IMR-90 (cell line): ENCODE measurements around the gene FSTL5. TPM values are rescaled to one million over a fixed set of nuclear protein-coding genes. Genes with fewer than 3 reads are reported as not detected.

Experiments
- ATAC-seq: fragments of 200-7000 bp; cut with Tn5 transposase; 2 replicates; pipeline ENCODE4 v1.9.1; 2020; ENCODE audit warnings: low read depth, mild to moderate bottlenecking, moderate library complexity
- BruUV-seq: library from RNA; stranded (reverse); fragments of 400-500 nt; replicated peaks from 2 replicates; lab custom pipeline; 2021; lab: Mats Ljungman, UMichigan
- CTCF ChIA-PET: fragments of 300-600 bp; formaldehyde crosslinking; extraction: SDS; loops from one replicate; lab custom pipeline; 2021; ENCODE audit warnings: antibody characterized with exemption; lab: Yijun Ruan, JAX
- POLR2A ChIA-PET: fragments of 300-600 bp; sonication (Branson Sonifier 250); formaldehyde crosslinking; loops from one replicate; lab custom pipeline; 2022; ENCODE audit warnings: antibody characterized with exemption; ENCODE audit not compliant: unreplicated experiment; lab: Charles Lee
- DNase-seq: peaks from one replicate; pipeline ENCODE4 v3.0.0; 2013
- H2AFZ ChIP-seq: replicated peaks from 2 replicates; pipeline ENCODE3; 2013; ENCODE audit warnings: low read length, mild to moderate bottlenecking; ENCODE audit not compliant: poor library complexity
- H2AK5ac ChIP-seq: 2 replicates; pipeline ENCODE4 v1.6.1; 2013; ENCODE audit warnings: low read depth, low read length, inconsistent platforms
- H2AK9ac ChIP-seq: replicated peaks from 2 replicates; pipeline ENCODE3; 2013; ENCODE audit warnings: mild to moderate bottlenecking, low read depth, low read length, moderate library complexity; ENCODE audit not compliant: poor library complexity
- H2BK120ac ChIP-seq: 2 replicates; pipeline ENCODE4 v1.6.1; 2013; ENCODE audit warnings: low read depth, low read length, inconsistent platforms
- H2BK15ac ChIP-seq: 3 replicates; pipeline ENCODE4 v1.6.1; 2013; ENCODE audit warnings: low read depth, low read length, inconsistent platforms
- H2BK20ac ChIP-seq: 2 replicates; pipeline ENCODE4 v1.6.1; 2013; ENCODE audit warnings: low read depth, mild to moderate bottlenecking, inconsistent platforms, low read length, moderate library complexity
- H2BK5ac ChIP-seq: 2 replicates; pipeline ENCODE4 v1.6.1; 2013; ENCODE audit warnings: mild to moderate bottlenecking, low read depth, low read length, inconsistent platforms; ENCODE audit not compliant: poor library complexity, severe bottlenecking
- H3K14ac ChIP-seq: replicated peaks from 2 replicates; pipeline ENCODE4 v1.6.1; 2013; ENCODE audit warnings: low read depth, low read length, inconsistent platforms
- H3K18ac ChIP-seq: 2 replicates; pipeline ENCODE4 v1.6.1; 2013; ENCODE audit warnings: low read depth, low read length, control low read depth
- H3K23ac ChIP-seq: 2 replicates; pipeline ENCODE4 v1.6.1; 2013; ENCODE audit warnings: low read depth, low read length, inconsistent platforms
- H3K27ac ChIP-seq: 2 replicates; pipeline ENCODE4 v1.5.1; 2013; ENCODE audit warnings: mild to moderate bottlenecking, control low read depth, low read length; ENCODE audit not compliant: insufficient read depth
- H3K27me3 ChIP-seq: 2 replicates; pipeline ENCODE4 v1.6.1; 2013; ENCODE audit warnings: low read length; ENCODE audit not compliant: control insufficient read depth, insufficient read depth
- H3K36me3 ChIP-seq: 2 replicates; pipeline ENCODE4 v1.6.1; 2013; ENCODE audit warnings: low read length, mixed read lengths; ENCODE audit not compliant: control insufficient read depth, insufficient read depth
- H3K4ac ChIP-seq: 2 replicates; pipeline ENCODE4 v1.6.1; 2013; ENCODE audit warnings: low read depth, low read length, inconsistent platforms
- H3K4me1 ChIP-seq: 2 replicates; pipeline ENCODE4 v1.6.1; 2013; ENCODE audit warnings: low read length, mixed read lengths; ENCODE audit not compliant: control insufficient read depth, insufficient read depth
- H3K4me2 ChIP-seq: 2 replicates; pipeline ENCODE4 v1.6.1; 2013; ENCODE audit warnings: low read depth, mild to moderate bottlenecking, control low read depth, low read length, moderate library complexity
- H3K4me3 ChIP-seq: 2 replicates; pipeline ENCODE4 v1.5.1; 2013; ENCODE audit warnings: low read depth, mild to moderate bottlenecking, control low read depth, low read length, moderate library complexity; ENCODE audit not compliant: insufficient read depth
- H3K56ac ChIP-seq: 2 replicates; pipeline ENCODE4 v1.6.1; 2013; ENCODE audit warnings: low read length, inconsistent platforms; ENCODE audit not compliant: insufficient read depth; ENCODE audit errors: extremely low read depth
- H3K79me1 ChIP-seq, 2 experiments: 2 replicates each; pipeline ENCODE4 v1.6.1; 2013; ENCODE audit warnings: low read length in 2 of 2, inconsistent platforms in 1 of 2, low read depth in 1 of 2
- H3K9ac ChIP-seq: 2 replicates; pipeline ENCODE4 v1.6.1; 2013; ENCODE audit warnings: low read depth, low read length, control low read depth
- H3K9me1 ChIP-seq: 2 replicates; pipeline ENCODE4 v1.6.1; 2013; ENCODE audit warnings: low read length, inconsistent platforms; ENCODE audit not compliant: insufficient read depth
- H3K9me3 ChIP-seq: 2 replicates; pipeline ENCODE4 v1.6.1; 2013; ENCODE audit warnings: low read length; ENCODE audit not compliant: control insufficient read depth, insufficient read depth
- H4K20me1 ChIP-seq: 2 replicates; pipeline ENCODE4 v1.6.1; 2013; ENCODE audit warnings: low read length, inconsistent platforms; ENCODE audit not compliant: insufficient read depth
- H4K5ac ChIP-seq: 2 replicates; pipeline ENCODE4 v1.6.1; 2013; ENCODE audit warnings: mild to moderate bottlenecking, low read depth, low read length, control low read depth
- H4K8ac ChIP-seq, 2 experiments: 2 replicates each; pipeline ENCODE4 v1.6.1; 2013; ENCODE audit warnings: low read depth in 2 of 2, low read length in 2 of 2, control low read depth in 1 of 2, inconsistent platforms in 1 of 2
- H4K91ac ChIP-seq: 2 replicates; pipeline ENCODE4 v1.6.1; 2013; ENCODE audit warnings: low read depth, low read length, inconsistent platforms; ENCODE audit not compliant: insufficient read depth
- CHD1 ChIP-seq: IDR thresholded peaks from 2 replicates; pipeline ENCODE4 v1.6.1; 2012; ENCODE audit warnings: low read depth, low read length, improper control_type of control experiment
- FOS ChIP-seq: fragments of 150-350 bp; IDR thresholded peaks from 2 replicates; pipeline ENCODE4 v1.6.1; 2016; ENCODE audit warnings: low read depth, low read length
- NFE2L2 ChIP-seq: fragments of 150-350 bp; IDR thresholded peaks from 2 replicates; pipeline ENCODE4 v1.6.1; 2016; ENCODE audit warnings: low read depth, mild to moderate bottlenecking, low read length
- POLR2A ChIP-seq: IDR thresholded peaks from 2 replicates; pipeline ENCODE4 v1.6.1; 2012; ENCODE audit warnings: mild to moderate bottlenecking, low read depth, low read length
- WGBS, 2 experiments: methylation state at CpG; one replicate each; pipeline versions ENCODE4 v1.1.5 to v1.1.7; 2013; ENCODE audit warnings: missing lambda C conversion rate in 2 of 2; ENCODE audit not compliant: insufficient read length in 1 of 2; ENCODE audit errors: extremely low coverage in 2 of 2; 5-methylcytosine and 5-hydroxymethylcytosine counted together
- dilution Hi-C: fragments of 300-500 bp; cut with HindIII; formaldehyde crosslinking; loops from one replicate; pipeline ENCODE4 v1.14.3; 2018; ENCODE audit warnings: low sequenced_read_pairs; ENCODE audit not compliant: unreplicated experiment
- in situ Hi-C: fragments of 300-500 bp; cut with MboI; formaldehyde crosslinking; loops from 3 replicates; pipeline ENCODE4 v1.14.3; 2019; ENCODE audit warnings: low sequenced_read_pairs, inconsistent platforms, mixed read lengths
- intact Hi-C: fragments of 100-400 bp; cut with micrococcal nuclease; formaldehyde crosslinking; loops from 2 replicates; pipeline ENCODE4 v1.10.0; 2022
- polyA plus RNA-seq, 3 experiments: library from polyadenylated mRNA; depleted of rRNA; stranded (reverse); fragments of >200 nt; gene quantifications; 2 replicates each; pipeline ENCODE4 v1.2.3, GENCODE V29; 2012; ENCODE audit warnings: low replicate concordance in 1 of 3
- total RNA-seq: library from RNA; depleted of rRNA; stranded (reverse); fragments of >200 nt; gene quantifications from 2 replicates; pipeline ENCODE4 v1.2.3, GENCODE V29; 2012

Gene FSTL5
- total and polyA plus RNA-seq, 2 of the 4 experiments (the other 2 are of a cell fraction) = under 0.01 TPM; not detected in 1

- 83% methylated on average over 1 of the region's 3 CpGs; no CpG with 5 or more reads in 1 of the 2 experiments for WGBS, 2 experiments
- BruUV-seq = no TSS peak
- no peak for DNase-seq
- ChIA-PET POLR2A (no interaction called here), CTCF (interaction anchor here (0.6 kb wide), 1 partner anchor 1477 kb away, joined by 3 read pairs; no protein-coding TSS in a partner anchor)
- Histone ChIP-seq H2BK5ac (no peak overlapping the region), H3K4ac (no peak overlapping the region), H4K5ac (no peak overlapping the region), H2BK15ac (no peak overlapping the region), H3K4me1 (no peaks in the 10 kb centered on the region), H3K79me1 (no peaks in the 10 kb centered on the region), H3K27me3 (no peaks in the 10 kb centered on the region), H2AK5ac (no peak overlapping the region), H3K9me3 (peaks cover 11% of the 10 kb centered on the region), H3K4me2 (no peak overlapping the region), H2BK120ac (no peak overlapping the region), H4K8ac (no peak overlapping the region), H2AK9ac (no peak overlapping the region), H3K56ac (no peak overlapping the region), H3K14ac (no peak overlapping the region), H2AFZ (no peak overlapping the region), H3K36me3 (no peaks in the 10 kb centered on the region), H4K20me1 (no peaks in the 10 kb centered on the region), H3K4me3 (no peak overlapping the region), H3K9ac (no peak overlapping the region), H3K23ac (no peak overlapping the region), H3K18ac (no peak overlapping the region), H3K9me1 (no peaks in the 10 kb centered on the region), H4K91ac (no peak overlapping the region), H3K27ac (no peak overlapping the region), H2BK20ac (no peak overlapping the region)
- intact Hi-C loops = no loop called here
- dilution Hi-C loops = no loop called here
- ATAC-seq = no peak
- in situ Hi-C loops = no loop called here
- TF ChIP-seq CHD1 = no peak
- TF ChIP-seq NFE2L2 = no peak
- no peak for TF ChIP-seq POLR2A
- TF ChIP-seq FOS = no peak
Observed at GRCh38 chr4:161827013-161827412, 336.8 kb downstream of the FSTL5 start.
